ENCODE data around the gene TXNL1. TPM values are rescaled to one million over a fixed set of nuclear protein-coding genes. Genes with fewer than 3 reads are reported as not detected.
A peak's percentile ranks its signal among the peaks of the same experiment; 100 is the strongest.
"Not testable (repeated sequence)": the region's sequence is repeated elsewhere in the genome, so short reads cannot be mapped to it uniquely, and the experiment has no call there.

The TXNL1 gene
- total RNA-seq, 1 donor from 2014 or later: 74.0 TPM

GRCh38 chr18:56661360-56662062, 23.1 kb upstream of the TXNL1 start:
- Mint-ChIP-seq H3K4me1 (ENCODE audit: unreplicated experiment) (peaks cover 4% of the 10 kb centered on the region), H3K4me3 (ENCODE audit: unreplicated experiment) (no peak overlapping the region), H3K9me3 (ENCODE audit: unreplicated experiment) (no peaks in the 10 kb centered on the region), H3K27me3 (ENCODE audit: unreplicated experiment) (no peaks in the 10 kb centered on the region), H3K36me3 (ENCODE audit: low read depth, unreplicated experiment) (no peaks in the 10 kb centered on the region), H3K27ac (ENCODE audit: unreplicated experiment) (peak overlapping the region; percentile 44)
- no peak for DNase-seq (ENCODE audit: low spot score)
- TF ChIP-seq CTCF (IDR thresholded peaks at IDR 0.05; ENCODE audit: unreplicated experiment): no peak

- H3K4me1 Mint-ChIP-seq (ENCODE audit: unreplicated experiment): peaks cover 4% of the 10 kb centered on the region
- no peak for TF ChIP-seq CTCF (IDR thresholded peaks at IDR 0.05; ENCODE audit: unreplicated experiment)
- H3K27ac Mint-ChIP-seq (ENCODE audit: unreplicated experiment): no peak overlapping the region
- H3K4me3 Mint-ChIP-seq (ENCODE audit: unreplicated experiment): no peak overlapping the region
- no peak for DNase-seq (ENCODE audit: low spot score)
- H3K36me3 Mint-ChIP-seq (ENCODE audit: low read depth, unreplicated experiment): no peaks in the 10 kb centered on the region
- H3K9me3 Mint-ChIP-seq (ENCODE audit: unreplicated experiment): no peaks in the 10 kb centered on the region
- H3K27me3 Mint-ChIP-seq (ENCODE audit: unreplicated experiment): no peaks in the 10 kb centered on the region
These were observed 22.3 kb upstream of the TXNL1 start for GRCh38 chr18:56660655-56661054.

GRCh38 chr18:56659111-56659510, 20.7 kb upstream of the TXNL1 start:
- Mint-ChIP-seq H3K27ac (ENCODE audit: unreplicated experiment) (no peak overlapping the region), H3K36me3 (ENCODE audit: low read depth, unreplicated experiment) (no peaks in the 10 kb centered on the region)
- TF ChIP-seq CTCF (IDR thresholded peaks at IDR 0.05; ENCODE audit: unreplicated experiment): no peak

GRCh38 chr18:56658261-56658660, 19.9 kb upstream of the TXNL1 start:
- H3K36me3 Mint-ChIP-seq (ENCODE audit: low read depth, unreplicated experiment): no peaks in the 10 kb centered on the region
- peaks cover 4% of the 10 kb centered on the region for H3K4me1 Mint-ChIP-seq (ENCODE audit: unreplicated experiment)
- H3K27me3 Mint-ChIP-seq (ENCODE audit: unreplicated experiment): no peaks in the 10 kb centered on the region
- no peak overlapping the region for H3K4me3 Mint-ChIP-seq (ENCODE audit: unreplicated experiment)
- no peaks in the 10 kb centered on the region for H3K9me3 Mint-ChIP-seq (ENCODE audit: unreplicated experiment)
- H3K27ac Mint-ChIP-seq (ENCODE audit: unreplicated experiment): no peak overlapping the region
- no peak for DNase-seq (ENCODE audit: low spot score)
- no peak for TF ChIP-seq CTCF (IDR thresholded peaks at IDR 0.05; ENCODE audit: unreplicated experiment)

More at GRCh38 chr18:56659111-56659510, 20.7 kb upstream of the TXNL1 start:
- Mint-ChIP-seq H3K9me3 (ENCODE audit: unreplicated experiment) (no peaks in the 10 kb centered on the region), H3K4me3 (ENCODE audit: unreplicated experiment) (no peak overlapping the region), H3K27me3 (ENCODE audit: unreplicated experiment) (no peaks in the 10 kb centered on the region), H3K4me1 (ENCODE audit: unreplicated experiment) (peaks cover 4% of the 10 kb centered on the region)
- no peak for DNase-seq (ENCODE audit: low spot score)

GRCh38 chr18:56654280-56654679, 15.9 kb upstream of the TXNL1 start:
- not testable (repeated sequence) for H3K27ac Mint-ChIP-seq (ENCODE audit: unreplicated experiment); H3K9me3 Mint-ChIP-seq (ENCODE audit: unreplicated experiment); H3K36me3 Mint-ChIP-seq (ENCODE audit: low read depth, unreplicated experiment); H3K4me1 Mint-ChIP-seq (ENCODE audit: unreplicated experiment); H3K4me3 Mint-ChIP-seq (ENCODE audit: unreplicated experiment); DNase-seq (ENCODE audit: low spot score); H3K27me3 Mint-ChIP-seq (ENCODE audit: unreplicated experiment)
